ENCODE data around the gene PLA2G4D.

Gene PLA2G4D

GRCh38 chr15:42090370-42090769, 4.0 kb downstream of the PLA2G4D start:
- no peak for DNase-seq

GRCh38 chr15:42089942-42090341, 4.4 kb downstream of the PLA2G4D start:
- no peak for DNase-seq

GRCh38 chr15:42088801-42089640, 5.3 kb downstream of the PLA2G4D start:
- peak; percentile 1 for DNase-seq

- DNase-seq, result no peak
Measured at GRCh38 chr15:42087926-42088800, 6.2 kb downstream of the PLA2G4D start.

GRCh38 chr15:42087460-42087859, 6.9 kb downstream of the PLA2G4D start:
- DNase-seq, result no peak

- no peak for DNase-seq
Measured at GRCh38 chr15:42085721-42086120, 8.6 kb downstream of the PLA2G4D start.

- DNase-seq, result no peak
Measured at GRCh38 chr15:42085236-42085605, 9.1 kb downstream of the PLA2G4D start.

GRCh38 chr15:42084465-42085235, 9.7 kb downstream of the PLA2G4D start:
- peak; percentile 16 for DNase-seq

GRCh38 chr15:42083916-42084315, 10.4 kb downstream of the PLA2G4D start:
- no peak for DNase-seq

GRCh38 chr15:42083605-42083908, 10.8 kb downstream of the PLA2G4D start:
- DNase-seq, result no peak

GRCh38 chr15:42082823-42083604, 11.3 kb downstream of the PLA2G4D start:
- no peak for DNase-seq

- DNase-seq, result no peak
Measured at GRCh38 chr15:42082141-42082540, 12.2 kb downstream of the PLA2G4D start.

GRCh38 chr15:42080919-42081830, 13.2 kb downstream of the PLA2G4D start:
- DNase-seq, result no peak

- DNase-seq, result no peak
Measured at GRCh38 chr15:42080186-42080918, 14.0 kb downstream of the PLA2G4D start.

GRCh38 chr15:42079401-42079908, 14.9 kb downstream of the PLA2G4D start:
- DNase-seq, result no peak

- no peak for DNase-seq
Measured at GRCh38 chr15:42078903-42079302, 15.5 kb downstream of the PLA2G4D start.

- no peak for DNase-seq
Measured at GRCh38 chr15:42077689-42078088, 16.7 kb downstream of the PLA2G4D start.

- no peak for DNase-seq
Measured at GRCh38 chr15:42073418-42073817, 20.9 kb downstream of the PLA2G4D start.

- no peak for DNase-seq
Measured at GRCh38 chr15:42072141-42072685, 22.1 kb downstream of the PLA2G4D start.

GRCh38 chr15:42071717-42072116, 22.6 kb downstream of the PLA2G4D start:
- DNase-seq, result no peak
